HCT116 (cell line): ENCODE data around the gene PSMD11. TPM values are rescaled to one million over a fixed set of nuclear protein-coding genes. Genes with fewer than 3 reads are reported as not detected.

Experiments
- ATAC-seq: fragments of 200-7000 bp; cut with Tn5 transposase; 2 replicates; pipeline ENCODE4 v1.9.1; 2020; ENCODE audit warnings: mild to moderate bottlenecking, moderate library complexity
- BruUV-seq: library from RNA; stranded (reverse); fragments of 400-500 nt; replicated peaks from 2 replicates; lab custom pipeline; 2021; lab: Mats Ljungman, UMichigan
- CTCF ChIA-PET: fragments of 300-600 bp; sonication (Branson Sonifier 250); formaldehyde crosslinking; loops from one replicate; lab custom pipeline; 2021; ENCODE audit warnings: antibody characterized with exemption; lab: Charles Lee
- POLR2A ChIA-PET: fragments of 300-600, 350-600 bp; sonication (Branson Sonifier 250); formaldehyde crosslinking; loops from one replicate; lab custom pipeline; 2021; ENCODE audit warnings: antibody characterized with exemption; lab: Charles Lee
- RAD21 ChIA-PET, 2 experiments: fragments of 300-600 bp; sonication (Branson Sonifier 250); formaldehyde crosslinking; loops; one replicate each; lab custom pipeline; 2023; ENCODE audit warnings: low total read pairs in 2 of 2; ENCODE audit not compliant: uncharacterized antibody in 2 of 2, unreplicated experiment in 2 of 2, low non-redundant PET in 1 of 2; lab: Charles Lee
- DNase-seq: peaks from one replicate; pipeline ENCODE4 v3.0.0-alpha.2; 2010; ENCODE audit warnings: low read depth, low spot score
- H2AFZ ChIP-seq: fragments of 200-600 bp; shearing (Covaris generic), sonication (generic); 2 replicates; pipeline ENCODE4 v1.6.1; 2017; ENCODE audit warnings: low read depth, mixed run types, mixed read lengths, antibody characterized with exemption, low read length; ENCODE audit not compliant: poor library complexity, severe bottlenecking
- H3K27ac ChIP-seq: 2 replicates; pipeline ENCODE4 v1.5.1; 2012; ENCODE audit warnings: low read depth, low read length
- H3K27me3 ChIP-seq: fragments of 200-600 bp; sonication (generic); 2 replicates; pipeline ENCODE4 v1.6.1; 2016; ENCODE audit warnings: mixed run types, low read length, mixed read lengths; ENCODE audit not compliant: insufficient read depth
- H3K36me3 ChIP-seq, 2 experiments: fragments of 200-500 bp in 1 of 2; fragments of 200-600 bp in 1 of 2; sonication (Bioruptor generic) in 1 of 2; sonication (generic) in 1 of 2; 2 replicates each; pipeline versions ENCODE4 v1.5.1 to v1.6.1; 2014 to 2016; ENCODE audit warnings: low read length in 2 of 2, inconsistent platforms in 1 of 2, mixed read lengths in 1 of 2, mixed run types in 1 of 2; ENCODE audit not compliant: insufficient read depth in 2 of 2, control insufficient read depth in 1 of 2
- H3K4me1 ChIP-seq, 2 experiments: fragments of 200-600 bp in 1 of 2; sonication (generic) in 1 of 2; 2 replicates each; pipeline versions ENCODE4 v1.5.1 to v1.6.1; 2012 to 2017; ENCODE audit warnings: low read length in 2 of 2, inconsistent platforms in 1 of 2, mild to moderate bottlenecking in 1 of 2, mixed read lengths in 1 of 2, mixed run types in 1 of 2, moderate library complexity in 1 of 2; ENCODE audit not compliant: insufficient read depth in 2 of 2, control insufficient read depth in 1 of 2
- H3K4me2 ChIP-seq: fragments of 200-600 bp; sonication (generic); 2 replicates; pipeline ENCODE4 v1.6.1; 2017; ENCODE audit warnings: mixed run types, low read length, mixed read lengths
- H3K4me3 ChIP-seq, 2 experiments: fragments of 200-600 bp in 1 of 2; sonication (generic) in 1 of 2; replicated peaks in 1 of 2; 2 replicates each; pipeline ENCODE4 v1.5.1; 2011 to 2016; ENCODE audit warnings: low read length in 2 of 2, control low read depth in 1 of 2, low read depth in 1 of 2, mild to moderate bottlenecking in 1 of 2, mixed read lengths in 1 of 2, mixed run types in 1 of 2
- H3K79me2 ChIP-seq: fragments of 200-600 bp; sonication (generic); 2 replicates; pipeline ENCODE4 v1.6.1; 2017; ENCODE audit warnings: mild to moderate bottlenecking, mixed run types, low read length, moderate library complexity, mixed read lengths; ENCODE audit not compliant: insufficient read depth
- H3K9ac ChIP-seq: fragments of 200-600 bp; sonication (generic); 2 replicates; pipeline ENCODE4 v1.6.1; 2016; ENCODE audit warnings: low read length, mixed read lengths
- H3K9me2 ChIP-seq: fragments of 200-600 bp; sonication (generic), shearing (Covaris generic); 2 replicates; pipeline ENCODE4 v1.6.1; 2017; ENCODE audit warnings: mixed run types, mild to moderate bottlenecking, moderate library complexity; ENCODE audit not compliant: insufficient read depth
- H3K9me3 ChIP-seq, 2 experiments: fragments of 200-500 bp in 1 of 2; fragments of 200-600 bp in 1 of 2; sonication (Bioruptor generic) in 1 of 2; sonication (generic) in 1 of 2; 2 replicates each; pipeline ENCODE4 v1.6.1; 2014 to 2017; ENCODE audit warnings: low read length in 2 of 2, mixed read lengths in 2 of 2, inconsistent platforms in 1 of 2, low read depth in 1 of 2, mild to moderate bottlenecking in 1 of 2, mixed run types in 1 of 2, moderate library complexity in 1 of 2; ENCODE audit not compliant: control insufficient read depth in 1 of 2, insufficient read depth in 1 of 2
- H4K20me1 ChIP-seq: fragments of 200-600 bp; sonication (generic), shearing (Covaris generic); 2 replicates; pipeline ENCODE4 v1.6.1; 2017; ENCODE audit warnings: mixed run types, mild to moderate bottlenecking, moderate library complexity; ENCODE audit not compliant: insufficient read depth
- EZH2 ChIP-seq: fragments of 200-600 bp; sonication (generic); IDR thresholded peaks from 2 replicates; pipeline ENCODE4 v1.6.1; 2017; ENCODE audit warnings: antibody characterized with exemption, mixed run types
- EZH2phosphoT487 ChIP-seq: fragments of 200-600 bp; IDR thresholded peaks from 2 replicates; pipeline ENCODE4 v1.6.1; 2018; ENCODE audit warnings: antibody characterized with exemption, borderline replicate concordance
- JUND ChIP-seq: IDR thresholded peaks from 2 replicates; pipeline ENCODE4 v1.6.1; 2012
- POLR2A ChIP-seq: IDR thresholded peaks from 2 replicates; pipeline ENCODE4 v1.7.0; 2011; ENCODE audit warnings: borderline replicate concordance; ENCODE audit not compliant: insufficient read depth, insufficient read length; ENCODE audit errors: extremely low read depth
- RAD21 ChIP-seq: IDR thresholded peaks from 2 replicates; pipeline ENCODE4 v1.6.1; 2012; ENCODE audit warnings: low read depth, mild to moderate bottlenecking
- SIN3A ChIP-seq: IDR thresholded peaks from 2 replicates; pipeline ENCODE4 v1.6.1; 2012; ENCODE audit warnings: low read depth
- ZBTB33 ChIP-seq: IDR thresholded peaks from 2 replicates; pipeline ENCODE4 v1.6.1; 2011; ENCODE audit warnings: mild to moderate bottlenecking, low read length, moderate library complexity; ENCODE audit not compliant: insufficient replicate concordance; ENCODE audit errors: extremely low read depth
- intact Hi-C: fragments of 100-400 bp; cut with micrococcal nuclease; formaldehyde crosslinking; loops from 2 replicates; pipeline ENCODE4 v1.10.0; 2022
- total RNA-seq: library from RNA; stranded (reverse); gene quantifications from one replicate; pipeline ENCODE4 v1.2.1, GENCODE V29; 2021; ENCODE audit not compliant: unreplicated experiment

Gene PSMD11
- total RNA-seq, 1 experiment from 2014 or later = 143 TPM

GRCh38 chr17:32503251-32504165, 59.2 kb downstream of the PSMD11 start:
- ChIA-PET RAD21 (no interaction called here), POLR2A (no interaction called here), CTCF (no interaction called here)
- H3K36me3 ChIP-seq = no peaks in the 10 kb centered on the region
- H2AFZ ChIP-seq = no peak overlapping the region
- no peaks in the 10 kb centered on the region for H3K79me2 ChIP-seq
- H3K9me2 ChIP-seq = no peaks in the 10 kb centered on the region
- peak; percentile 55 for ATAC-seq
- no TSS peak for BruUV-seq
- H3K9me3 ChIP-seq = no peaks in the 10 kb centered on the region
- peaks cover 19 to 28% of the 10 kb centered on the region in 2 experiments for H3K4me1 ChIP-seq
- DNase-seq = no peak
- no peak for TF ChIP-seq ZBTB33
- TF ChIP-seq SIN3A = no peak
- no peak for TF ChIP-seq RAD21
- no peak for TF ChIP-seq JUND
- no peak for TF ChIP-seq EZH2
- TF ChIP-seq EZH2phosphoT487 = no peak
- no peak for TF ChIP-seq POLR2A
- peak overlapping the region in 1 of 2 experiments; percentile 39; a peak in 1 of 4 replicates for H3K4me3 ChIP-seq
- intact Hi-C loops = no loop called here
- peak overlapping the region; percentile 72 for H3K4me2 ChIP-seq
- no peaks in the 10 kb centered on the region for H4K20me1 ChIP-seq
- peak overlapping the region; percentile 20; the same call in 1 of the 2 replicates for H3K9ac ChIP-seq
- no peaks in the 10 kb centered on the region for H3K27me3 ChIP-seq
- no peak overlapping the region for H3K27ac ChIP-seq
